BE2C (cell line): ENCODE data around the gene TBC1D5.

Experiments
- DNase-seq: peaks from one replicate; pipeline ENCODE4 v3.0.0-alpha.2; 2020
- H3K27me3 ChIP-seq: fragments of 250-450 bp; sonication (Bioruptor Pico); 2 replicates; pipeline ENCODE4 v1.5.1; 2020; ENCODE audit warnings: mild to moderate bottlenecking
- H3K36me3 ChIP-seq: fragments of 250-450 bp; sonication (Bioruptor Pico); 2 replicates; pipeline ENCODE4 v1.5.1; 2020; ENCODE audit warnings: mild to moderate bottlenecking
- H3K4me1 ChIP-seq: fragments of 250-450 bp; sonication (Bioruptor Pico); 2 replicates; pipeline ENCODE4 v1.5.1; 2020
- H3K4me3 ChIP-seq: 2 replicates; pipeline ENCODE4 v1.5.1; 2011; ENCODE audit warnings: low read depth, low read length
- H3K9me3 ChIP-seq: fragments of 250-450 bp; sonication (Bioruptor Pico); 2 replicates; pipeline ENCODE4 v1.5.1; 2020
- TF ChIP-seq, protein P1 (sequence below): IDR thresholded peaks from 2 replicates; pipeline ENCODE4 v1.5.1; 2012; ENCODE audit warnings: mild to moderate bottlenecking, low read depth, low read length

TBC1D5 gene

DNA sequence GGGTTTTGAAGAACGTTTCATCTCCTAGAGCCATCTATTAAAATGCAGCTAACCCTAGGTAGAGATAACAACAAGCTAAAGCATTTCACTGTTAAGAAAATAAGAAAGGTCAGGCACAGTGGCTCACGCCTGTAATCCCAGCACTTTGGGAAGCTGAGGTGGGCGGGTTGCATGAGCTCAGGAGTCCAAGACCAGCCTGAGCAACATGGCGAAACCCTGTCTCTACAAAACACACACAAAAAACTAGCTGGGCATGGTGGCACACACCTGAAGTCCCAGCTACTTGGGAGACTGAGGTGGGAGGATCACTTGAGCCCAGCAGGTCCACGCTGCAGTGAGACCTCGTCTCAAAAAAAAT, 5.4 kb upstream of the TBC1D5 start:
- H3K27me3 ChIP-seq, result no peaks in the 10 kb centered on the region
- DNase-seq, result no peak
- H3K4me1 ChIP-seq, result no peaks in the 10 kb centered on the region
- H3K9me3 ChIP-seq, result no peaks in the 10 kb centered on the region
- TF ChIP-seq, protein P1, sequence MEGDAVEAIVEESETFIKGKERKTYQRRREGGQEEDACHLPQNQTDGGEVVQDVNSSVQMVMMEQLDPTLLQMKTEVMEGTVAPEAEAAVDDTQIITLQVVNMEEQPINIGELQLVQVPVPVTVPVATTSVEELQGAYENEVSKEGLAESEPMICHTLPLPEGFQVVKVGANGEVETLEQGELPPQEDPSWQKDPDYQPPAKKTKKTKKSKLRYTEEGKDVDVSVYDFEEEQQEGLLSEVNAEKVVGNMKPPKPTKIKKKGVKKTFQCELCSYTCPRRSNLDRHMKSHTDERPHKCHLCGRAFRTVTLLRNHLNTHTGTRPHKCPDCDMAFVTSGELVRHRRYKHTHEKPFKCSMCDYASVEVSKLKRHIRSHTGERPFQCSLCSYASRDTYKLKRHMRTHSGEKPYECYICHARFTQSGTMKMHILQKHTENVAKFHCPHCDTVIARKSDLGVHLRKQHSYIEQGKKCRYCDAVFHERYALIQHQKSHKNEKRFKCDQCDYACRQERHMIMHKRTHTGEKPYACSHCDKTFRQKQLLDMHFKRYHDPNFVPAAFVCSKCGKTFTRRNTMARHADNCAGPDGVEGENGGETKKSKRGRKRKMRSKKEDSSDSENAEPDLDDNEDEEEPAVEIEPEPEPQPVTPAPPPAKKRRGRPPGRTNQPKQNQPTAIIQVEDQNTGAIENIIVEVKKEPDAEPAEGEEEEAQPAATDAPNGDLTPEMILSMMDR, result no peak
- no peaks in the 10 kb centered on the region for H3K36me3 ChIP-seq
- H3K4me3 ChIP-seq, result no peak overlapping the region

GRCh38 chr3:17747174-17747889, 4.9 kb upstream of the TBC1D5 start:
- no peaks in the 10 kb centered on the region for H3K36me3 ChIP-seq
- TF ChIP-seq, protein P1, result no peak
- H3K4me3 ChIP-seq, result no peak overlapping the region
- no peaks in the 10 kb centered on the region for H3K4me1 ChIP-seq
- no peak for DNase-seq
- no peaks in the 10 kb centered on the region for H3K27me3 ChIP-seq
- H3K9me3 ChIP-seq, result no peaks in the 10 kb centered on the region

GRCh38 chr3:17745894-17746293, 3.5 kb upstream of the TBC1D5 start:
- TF ChIP-seq, protein P1, result no peak
- no peaks in the 10 kb centered on the region for H3K4me1 ChIP-seq
- H3K9me3 ChIP-seq, result no peaks in the 10 kb centered on the region
- DNase-seq, result no peak
- no peak overlapping the region for H3K4me3 ChIP-seq
- H3K27me3 ChIP-seq, result no peaks in the 10 kb centered on the region
- H3K36me3 ChIP-seq, result no peaks in the 10 kb centered on the region

DNA sequence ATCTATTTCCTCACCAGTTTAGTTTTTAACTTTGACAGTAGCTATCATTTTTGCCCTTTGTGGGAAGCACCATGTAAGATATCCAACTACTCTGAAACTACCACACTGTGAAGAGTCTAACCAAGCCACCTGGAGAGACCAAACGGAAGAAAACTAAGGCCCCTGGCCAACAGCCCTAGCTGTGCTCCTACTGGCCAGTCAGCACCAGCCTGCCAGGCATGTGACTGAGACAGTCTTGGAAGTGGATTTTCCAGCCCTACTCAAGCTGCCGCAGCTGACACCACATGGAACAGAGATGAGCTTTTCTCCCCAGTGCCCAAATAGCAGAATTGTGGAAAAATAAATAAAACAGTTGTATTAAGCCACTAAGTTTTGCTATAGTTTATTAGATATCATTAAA, 2.9 kb upstream of the TBC1D5 start:
- no peak overlapping the region for H3K4me3 ChIP-seq
- TF ChIP-seq, protein P1, result no peak
- H3K27me3 ChIP-seq, result no peaks in the 10 kb centered on the region
- no peak for DNase-seq
- no peaks in the 10 kb centered on the region for H3K36me3 ChIP-seq
- H3K9me3 ChIP-seq, result no peaks in the 10 kb centered on the region
- H3K4me1 ChIP-seq, result no peaks in the 10 kb centered on the region

DNA sequence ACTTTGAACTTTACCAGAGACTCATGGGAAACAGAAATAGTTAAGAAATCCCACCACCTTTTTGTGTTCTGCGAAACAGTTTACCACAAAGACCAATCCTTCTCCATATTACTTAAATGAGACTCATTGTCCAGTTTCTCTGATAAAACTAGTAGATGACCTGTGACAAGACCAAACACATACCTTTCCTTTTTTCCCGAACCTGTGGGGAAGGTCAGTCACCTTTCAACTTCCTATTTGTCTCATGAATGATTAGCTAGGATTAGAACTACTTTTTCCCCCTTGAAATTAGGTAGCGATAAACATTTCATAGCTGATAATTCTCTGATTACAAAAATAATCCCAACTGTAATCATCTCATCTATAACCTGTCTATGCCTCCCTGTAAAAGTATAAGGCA, 2.3 kb upstream of the TBC1D5 start:
- no peaks in the 10 kb centered on the region for H3K9me3 ChIP-seq
- TF ChIP-seq, protein P1, result no peak
- no peak overlapping the region for H3K4me3 ChIP-seq
- no peaks in the 10 kb centered on the region for H3K36me3 ChIP-seq
- no peak for DNase-seq
- no peaks in the 10 kb centered on the region for H3K4me1 ChIP-seq
- H3K27me3 ChIP-seq, result no peaks in the 10 kb centered on the region

DNA sequence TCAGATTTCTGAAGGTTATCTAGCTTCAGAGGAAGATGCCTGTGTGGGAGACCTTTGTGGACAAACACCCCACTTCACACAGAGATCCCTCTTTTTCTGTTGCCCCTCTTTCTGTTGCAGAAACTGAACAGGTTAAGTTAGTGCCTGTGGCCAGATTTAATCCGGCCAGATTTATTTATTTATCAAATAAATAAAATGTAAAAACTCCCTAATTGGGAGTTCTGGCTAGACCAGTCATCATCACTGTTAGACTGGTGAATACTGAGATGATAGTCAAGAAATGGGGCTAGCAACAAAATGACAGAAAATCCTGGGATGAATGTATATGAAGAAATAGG, 1.2 kb upstream of the TBC1D5 start:
- Histone ChIP-seq H3K4me1 (no peaks in the 10 kb centered on the region), H3K36me3 (no peaks in the 10 kb centered on the region), H3K4me3 (no peak overlapping the region; the same call in 1 of the 2 replicates), H3K27me3 (no peaks in the 10 kb centered on the region), H3K9me3 (no peaks in the 10 kb centered on the region)
- TF ChIP-seq, protein P1, result no peak
- DNase-seq, result no peak
